Measurements from ENCODE around the gene SORCS2. TPM values are rescaled to one million over a fixed set of nuclear protein-coding genes. Genes with fewer than 3 reads are reported as not detected.

SORCS2 gene
- total RNA-seq, 1 donor from 2014 or later, result 13.4 TPM

DNA sequence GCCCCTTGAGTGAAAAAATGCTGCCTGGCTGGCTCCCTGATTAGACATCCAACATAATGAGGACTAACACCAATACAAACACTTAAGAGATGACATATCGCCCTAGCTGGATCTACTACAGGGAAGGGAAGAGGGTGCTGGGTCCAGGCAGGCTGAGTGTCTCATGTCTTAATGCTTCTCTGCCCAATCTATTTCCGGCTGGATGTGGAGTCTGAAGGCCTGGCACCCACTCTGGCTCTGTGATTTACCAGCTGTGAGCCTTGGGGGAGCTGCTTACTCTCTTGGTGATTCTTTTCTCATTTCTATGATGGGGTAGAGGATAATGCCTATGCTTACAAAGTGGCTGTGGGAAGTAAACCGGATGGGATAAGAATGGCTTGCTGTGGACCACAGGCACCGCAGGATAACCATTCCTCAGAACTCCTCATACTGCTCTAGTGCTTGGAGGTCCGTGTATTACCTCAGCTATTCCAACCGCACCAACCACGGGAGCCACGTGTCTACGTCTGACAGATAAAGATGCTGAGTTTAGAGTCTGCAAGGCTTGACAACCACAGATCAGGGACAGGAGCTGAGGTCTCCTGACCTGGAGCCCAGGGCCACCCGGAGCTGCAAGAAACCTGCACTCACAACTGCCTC lies 585.7 kb downstream of the SORCS2 start:
- Mint-ChIP-seq H3K9me3 (no peaks in the 10 kb centered on the region), H3K36me3 (peaks cover 41% of the 10 kb centered on the region), H3K27me3 (no peaks in the 10 kb centered on the region), H3K4me1 (ENCODE audit: unreplicated experiment) (peaks cover 19% of the 10 kb centered on the region), H3K27ac (no peak overlapping the region), H3K4me3 (no peak overlapping the region)
- TF ChIP-seq CTCF (conservative IDR thresholded peaks at IDR 0.05), result no peak
- DNase-seq (ENCODE audit: extremely low spot score, unreplicated experiment), result no peak

DNA sequence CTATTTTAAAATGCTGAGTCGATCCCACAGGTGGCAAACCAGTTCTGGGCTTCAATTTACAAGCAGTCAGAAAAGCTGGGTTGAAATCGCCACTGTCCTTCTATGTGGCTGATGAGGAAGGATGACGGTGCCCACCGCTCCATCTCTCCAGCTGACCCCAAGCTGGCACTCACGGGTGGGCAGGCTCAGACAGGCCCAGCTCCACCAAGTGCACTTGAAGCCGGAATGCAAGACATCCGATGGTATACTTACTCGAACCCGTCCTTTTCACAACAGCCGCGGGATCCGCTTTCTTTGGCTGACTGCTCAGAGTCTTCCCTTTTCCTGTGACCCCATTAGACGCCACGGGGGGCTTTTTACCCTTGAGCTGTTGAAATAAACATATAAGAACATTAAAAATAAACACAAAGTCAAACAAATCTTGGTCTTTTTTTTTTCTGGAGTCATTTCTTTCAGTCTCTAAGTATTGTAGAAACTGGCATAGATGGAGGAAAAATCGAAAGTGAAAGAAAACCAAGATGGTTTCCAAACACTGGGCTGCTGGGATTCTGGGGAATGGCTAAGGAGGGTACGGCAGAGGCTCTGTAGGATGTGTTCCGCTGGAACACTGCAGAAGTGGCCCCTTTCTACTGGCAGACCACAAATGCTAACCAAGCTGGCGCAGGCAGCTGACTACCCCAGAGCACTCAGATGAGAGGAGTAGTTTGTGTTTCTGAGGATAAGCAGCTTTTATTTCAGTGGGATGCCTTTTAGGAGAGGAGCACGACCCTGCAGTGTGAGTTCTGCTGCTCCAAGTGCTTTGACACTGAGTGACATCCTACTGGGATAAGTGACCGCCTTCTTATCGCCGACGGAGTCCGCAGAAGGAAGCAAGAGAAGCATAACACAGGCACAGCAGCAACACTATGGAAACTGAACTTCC lies 586.4 kb downstream of the SORCS2 start:
- no peak for TF ChIP-seq CTCF (conservative IDR thresholded peaks at IDR 0.05)
- Mint-ChIP-seq H3K4me1 (ENCODE audit: unreplicated experiment) (peaks cover 19% of the 10 kb centered on the region), H3K9me3 (no peaks in the 10 kb centered on the region), H3K36me3 (peaks cover 40% of the 10 kb centered on the region), H3K27ac (peak overlapping the region; percentile 35), H3K4me3 (peak overlapping the region; percentile 54), H3K27me3 (no peaks in the 10 kb centered on the region)
- no peak for DNase-seq (ENCODE audit: extremely low spot score, unreplicated experiment)

DNA sequence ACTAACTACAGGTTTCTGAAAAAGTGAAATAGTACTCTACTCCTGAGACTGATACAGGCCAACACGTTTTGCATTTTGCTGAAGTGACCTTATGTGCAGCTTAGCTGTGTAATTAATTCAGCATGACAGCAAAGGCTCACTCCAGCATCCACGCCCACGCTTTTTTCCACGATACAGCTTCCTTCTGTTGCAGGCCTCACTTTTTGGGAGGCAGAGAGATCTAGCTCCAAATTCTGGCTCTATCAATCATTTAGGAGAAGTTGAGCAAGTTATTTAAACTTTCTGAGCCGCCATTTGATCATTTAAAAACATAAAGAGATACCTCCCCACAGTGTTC lies 587.1 kb downstream of the SORCS2 start:
- peaks cover 19% of the 10 kb centered on the region for H3K4me1 Mint-ChIP-seq (ENCODE audit: unreplicated experiment)
- peaks cover 39% of the 10 kb centered on the region for H3K36me3 Mint-ChIP-seq
- H3K9me3 Mint-ChIP-seq, result no peaks in the 10 kb centered on the region
- no peak for DNase-seq (ENCODE audit: extremely low spot score, unreplicated experiment)
- no peak overlapping the region for H3K4me3 Mint-ChIP-seq
- H3K27me3 Mint-ChIP-seq, result no peaks in the 10 kb centered on the region
- peak overlapping the region; percentile 35 for H3K27ac Mint-ChIP-seq
- no peak for TF ChIP-seq CTCF (conservative IDR thresholded peaks at IDR 0.05)

DNA sequence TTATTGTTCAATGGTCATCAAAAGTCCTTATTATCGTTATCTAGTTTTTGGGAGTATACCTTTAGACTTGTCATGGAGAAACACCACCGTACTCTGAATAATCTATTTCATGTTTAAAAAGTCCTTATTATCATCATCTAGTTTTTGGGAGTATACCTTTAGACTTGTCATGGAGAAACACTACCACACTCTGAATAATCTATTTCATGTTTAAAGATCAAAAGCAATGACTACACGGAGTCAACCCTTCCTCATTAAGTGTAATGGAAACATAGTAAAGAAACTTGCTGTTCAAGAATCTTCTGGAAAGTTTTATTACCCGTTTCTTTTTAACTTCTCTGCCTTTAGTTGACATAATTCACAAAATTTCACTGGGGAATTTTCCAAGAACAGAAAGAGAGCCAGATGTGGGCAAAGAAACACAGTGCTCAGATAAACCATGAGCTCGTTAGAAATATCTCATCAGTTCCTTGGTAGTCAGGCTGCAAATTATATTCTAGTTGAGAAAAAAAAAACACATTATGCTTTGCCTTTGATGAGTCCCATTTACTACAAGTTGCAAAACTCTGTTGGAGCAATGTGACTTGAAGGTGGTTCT lies 588.5 kb downstream of the SORCS2 start:
- Mint-ChIP-seq H3K36me3 (peaks cover 39% of the 10 kb centered on the region), H3K27ac (no peak overlapping the region)
- no peak for DNase-seq (ENCODE audit: extremely low spot score, unreplicated experiment)

GRCh38 chr4:7781366-7781765 lies 589.0 kb downstream of the SORCS2 start:
- H3K27ac Mint-ChIP-seq, result no peak overlapping the region
- H3K9me3 Mint-ChIP-seq, result no peaks in the 10 kb centered on the region
- no peaks in the 10 kb centered on the region for H3K27me3 Mint-ChIP-seq
- H3K4me1 Mint-ChIP-seq (ENCODE audit: unreplicated experiment), result peaks cover 19% of the 10 kb centered on the region
- H3K36me3 Mint-ChIP-seq, result peaks cover 43% of the 10 kb centered on the region
- no peak overlapping the region for H3K4me3 Mint-ChIP-seq
- DNase-seq (ENCODE audit: extremely low spot score, unreplicated experiment), result no peak
- no peak for TF ChIP-seq CTCF (conservative IDR thresholded peaks at IDR 0.05)

More for the DNA sequence above, 588.5 kb downstream of the SORCS2 start:
- Mint-ChIP-seq H3K4me3 (no peak overlapping the region), H3K27me3 (no peaks in the 10 kb centered on the region), H3K4me1 (ENCODE audit: unreplicated experiment) (peaks cover 19% of the 10 kb centered on the region), H3K9me3 (no peaks in the 10 kb centered on the region)
- no peak for TF ChIP-seq CTCF (conservative IDR thresholded peaks at IDR 0.05)
